ENCODE results near the gene KRTAP4-8. TPM values are rescaled to one million over a fixed set of nuclear protein-coding genes. Genes with fewer than 3 reads are reported as not detected.

Gene KRTAP4-8
- total RNA-seq (not detected), polyA plus RNA-seq (not detected)
- long read RNA-seq, donor 1 = 0 reads
- long read RNA-seq, donor 2 = 0 reads
- long read RNA-seq, donor 3 = 0 reads

- peaks cover 0 to 11% (median 3%) of the 10 kb centered on the region in 9 donors for H3K27me3 ChIP-seq
- H3K36me3 ChIP-seq = no peaks in the 10 kb centered on the region
- ATAC-seq (no peak), DNase-seq (no peak)
- 57 to 69% (median 65%) methylated on average over 4 of the region's 4 CpGs for WGBS, 4 donors
- no peaks in the 10 kb centered on the region for H3K4me1 ChIP-seq
- H3K27ac ChIP-seq = no peak within 1 kb of the TSS
- H3K9me3 ChIP-seq = peaks cover 0 to 2% (median 0%) of the 10 kb centered on the region in 12 donors
- intact Hi-C loops (cut with DNase I) = no loop called here
- TF ChIP-seq CTCF (IDR thresholded peaks at IDR 0.05) (no peak), POLR2A (IDR thresholded peaks at IDR 0.05) (no peak)
- no peak within 1 kb of the TSS for H3K4me3 ChIP-seq
Measured at GRCh38 chr17:41098042-41098441, at the start of gene KRTAP4-8. KRTAP4-8 (minus strand) TSS chr17:41098142; CDS start chr17:41098084, 58 bp downstream.

GRCh38 chr17:41145261-41145660 is 47.3 kb upstream of the KRTAP4-8 start:
- Histone ChIP-seq H3K36me3 (no peaks in the 10 kb centered on the region), H3K4me1 (no peaks in the 10 kb centered on the region), H3K4me3 (no peak overlapping the region), H3K9me3 (peaks cover 0 to 20% (median 5%) of the 10 kb centered on the region in 12 donors), H3K27me3 (peaks cover 0 to 7% (median 0%) of the 10 kb centered on the region in 9 donors), H3K27ac (no peak overlapping the region)
- 79 to 86% (median 81%) methylated on average over 2 of the region's 2 CpGs for WGBS, 4 donors
- TF ChIP-seq CTCF (IDR thresholded peaks at IDR 0.05) = no peak
- TF ChIP-seq POLR2A (IDR thresholded peaks at IDR 0.05) = no peak
- intact Hi-C loops (cut with DNase I) = no loop called here
- no peak for DNase-seq
- ATAC-seq = no peak

DNA sequence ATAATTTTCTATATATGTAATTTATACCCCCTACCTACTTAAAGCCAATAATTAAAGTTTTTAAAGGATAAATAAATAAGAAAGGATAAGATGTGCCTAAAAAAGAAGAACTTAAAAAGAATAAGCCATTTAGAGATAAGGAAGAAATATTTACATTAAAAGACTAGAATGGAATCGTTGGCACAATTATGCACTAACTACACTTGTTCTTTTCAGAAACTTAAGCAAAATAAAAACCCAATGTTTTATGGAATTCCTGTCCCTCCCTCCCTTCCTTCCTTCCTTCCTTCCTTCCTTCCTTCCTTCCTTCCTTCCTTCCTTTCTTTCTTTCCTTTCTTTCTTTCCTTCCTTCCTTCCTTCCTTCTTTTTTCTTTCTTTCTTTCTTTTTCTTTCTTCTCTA is 46.9 kb upstream of the KRTAP4-8 start:
- no peak overlapping the region for H3K27ac ChIP-seq
- DNase-seq = no peak
- no peak for ATAC-seq
- intact Hi-C loops (cut with DNase I) = no loop called here
- WGBS, 4 donors = 81 to 93% (median 93%) methylated on average over 1 of the region's 1 CpG
- H3K4me1 ChIP-seq = no peaks in the 10 kb centered on the region
- TF ChIP-seq POLR2A (IDR thresholded peaks at IDR 0.05) (no peak), CTCF (IDR thresholded peaks at IDR 0.05) (no peak)
- H3K27me3 ChIP-seq = peaks cover 0 to 6% (median 0%) of the 10 kb centered on the region in 9 donors
- H3K9me3 ChIP-seq = peaks cover 0 to 22% (median 6%) of the 10 kb centered on the region in 12 donors
- H3K4me3 ChIP-seq = no peak overlapping the region
- no peaks in the 10 kb centered on the region for H3K36me3 ChIP-seq

DNA sequence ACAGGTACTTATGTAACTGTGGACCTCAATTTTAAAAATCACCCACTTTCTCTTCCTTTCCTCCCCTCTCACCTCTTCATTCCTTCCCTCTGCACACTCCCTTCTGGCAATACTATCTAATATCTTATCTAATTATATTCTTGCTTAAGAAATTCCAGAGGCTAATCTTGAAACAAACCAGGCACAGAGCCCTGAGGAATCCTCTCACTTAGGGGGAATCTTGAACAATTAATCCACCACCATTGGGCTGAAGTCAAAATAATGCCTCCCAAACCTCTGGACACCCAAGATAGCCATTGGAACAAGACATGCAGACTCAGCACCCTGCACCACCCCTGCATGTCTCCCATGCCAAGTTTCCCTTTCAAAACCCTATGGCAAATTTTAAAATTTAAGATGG is 43.4 kb upstream of the KRTAP4-8 start:
- Histone ChIP-seq H3K27me3 (no peaks in the 10 kb centered on the region), H3K27ac (no peak overlapping the region), H3K9me3 (peaks cover 0 to 23% (median 6%) of the 10 kb centered on the region in 12 donors), H3K4me3 (no peak overlapping the region), H3K4me1 (no peaks in the 10 kb centered on the region), H3K36me3 (no peaks in the 10 kb centered on the region)
- TF ChIP-seq POLR2A (IDR thresholded peaks at IDR 0.05) = no peak
- DNase-seq (no peak), ATAC-seq (no peak)
- intact Hi-C loops (cut with DNase I) = no loop called here
